Testis (tissue), 3 donors: ENCODE results near the gene RFX7. TPM values are rescaled to one million over a fixed set of nuclear protein-coding genes. Genes with fewer than 3 reads are reported as not detected.

ENCODE experiments used
- DNase-seq: peaks from one replicate; pipeline ENCODE4 v3.0.0-alpha.2; 2019
- H3K27ac ChIP-seq, 2 donors: fragments of 200-600 bp; sonication (generic); one replicate each; pipeline ENCODE4 v1.5.1; 2019
- H3K27me3 ChIP-seq: fragments of 200-600 bp; sonication (generic); one replicate; pipeline ENCODE4 v1.5.1; 2019
- H3K36me3 ChIP-seq: fragments of 200-600 bp; sonication (generic); one replicate; pipeline ENCODE4 v1.5.1; 2017; ENCODE audit warnings: low read depth; ENCODE audit errors: missing control alignments
- H3K4me1 ChIP-seq: fragments of 200-600 bp; sonication (generic); one replicate; pipeline ENCODE4 v1.5.1; 2019
- H3K4me3 ChIP-seq, 2 donors: fragments of 200-600 bp; sonication (generic); one replicate each; pipeline ENCODE4 v1.5.1; 2017 to 2019
- H3K9me3 ChIP-seq: fragments of 200-600 bp; sonication (generic); one replicate; pipeline ENCODE4 v1.5.1; 2017
- CTCF ChIP-seq, 3 experiments: fragments of 450-650 bp in 2 of 3; fragments of 200-600 bp in 1 of 3; sonication (generic) in 1 of 3; IDR thresholded peaks; one replicate each; pipeline ENCODE4 v1.5.1; 2016 to 2019; ENCODE audit warnings: antibody characterized with exemption in 3 of 3, mild to moderate bottlenecking in 2 of 3, moderate library complexity in 1 of 3
- POLR2A ChIP-seq: fragments of 450-650 bp; IDR thresholded peaks from one replicate; pipeline ENCODE4 v1.6.1; 2017; ENCODE audit warnings: antibody characterized with exemption, mild to moderate bottlenecking, moderate library complexity
- WGBS, 2 donors: methylation state at CpG; one replicate each; pipeline ENCODE4 v1.1.5; 2018; 5-methylcytosine and 5-hydroxymethylcytosine counted together
- intact Hi-C: fragments of 100-400 bp; cut with DNase I; formaldehyde crosslinking; loops from one replicate; pipeline ENCODE4 v1.15.1; 2023; ENCODE audit warnings: low total_unique reads
- polyA plus RNA-seq: library from polyadenylated mRNA; stranded (reverse); fragments of 350-450 nt; fragmentation: Illumina TruSeq; extraction: RNeasy Lipid Tissue Mini Kit (QIAGEN cat#74804); gene quantifications from one replicate; pipeline ENCODE4 v1.2.3, GENCODE V29; 2014; ENCODE audit warnings: low read depth, low replicate concordance; ENCODE audit not compliant: insufficient read depth
- small RNA-seq, 2 donors: library from RNA; depleted of rRNA; stranded (forward); fragments of <200 nt; gene quantifications; one replicate each; pipeline ENCODE3, GENCODE V24; 2016
- total RNA-seq, 2 donors: library from RNA; depleted of rRNA; stranded (reverse); fragments of >200 nt; gene quantifications; one replicate each; pipeline ENCODE4 v1.2.3, GENCODE V29; 2016

RFX7 gene
- total and polyA plus RNA-seq, 3 donors from 2014 or later: 17.5 to 21.6 (median 19.7) TPM

- no peak overlapping the region for H3K4me3 ChIP-seq
- TF ChIP-seq CTCF (IDR thresholded peaks at IDR 0.05): no peak
- TF ChIP-seq POLR2A: no peak
- H3K27me3 ChIP-seq: no peaks in the 10 kb centered on the region
- no peak overlapping the region for H3K27ac ChIP-seq
- H3K9me3 ChIP-seq: no peaks in the 10 kb centered on the region
- DNase-seq: no peak
- no peaks in the 10 kb centered on the region for H3K36me3 ChIP-seq
- intact Hi-C loops: no loop called here
- H3K4me1 ChIP-seq: no peaks in the 10 kb centered on the region
- 55 to 71% methylated on average over 3 of the region's 3 CpGs for WGBS, 2 donors
Measured at GRCh38 chr15:56038015-56038414, 205.7 kb downstream of the RFX7 start.

Small RNA genes lying within 50 kb of the gene (small RNA-seq; reads per million reads assigned to genes)
- gene CD24P2: 0 reads per million in 2 donors
- 0 reads per million in 2 donors for gene RNU6-1287P

Other genes with a start within 250 kb of the RFX7 start
- 10 to 100 TPM; 20.4 to 37.7 TPM for gene TEX9, start 121.5 kb upstream of the RFX7 start, total RNA-seq
- 9.9 TPM for gene TEX9, start 121.5 kb upstream of the RFX7 start, polyA plus RNA-seq
- gene MNS1, start 221.3 kb upstream of the RFX7 start, total RNA-seq: 10 to 100 TPM; 15.2 to 29.8 TPM
- 16.5 TPM for gene MNS1, start 221.3 kb upstream of the RFX7 start, polyA plus RNA-seq